ENCODE data around the gene PTX3.

Gene PTX3

DNA sequence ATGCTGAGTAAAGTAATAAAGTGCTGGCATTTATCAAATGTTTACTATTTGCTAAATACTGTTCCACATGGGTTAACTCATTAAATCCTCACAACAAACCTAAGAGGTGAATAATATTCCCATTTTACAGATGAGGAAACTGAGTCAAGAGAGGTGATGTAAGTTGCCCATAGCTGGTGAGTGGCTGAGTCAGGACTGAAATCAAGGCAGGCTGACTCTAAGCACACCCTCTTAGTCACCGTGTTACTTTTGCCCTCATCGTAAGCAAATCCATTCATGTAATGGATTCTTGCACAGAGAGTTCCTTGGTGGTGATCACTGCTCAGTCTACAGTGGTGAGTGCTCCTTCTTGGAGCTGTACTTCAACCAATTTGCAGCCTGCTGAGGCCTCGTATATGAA lies 28.9 kb upstream of the PTX3 start:
- Histone ChIP-seq H3K4me3 (ENCODE audit: low read length) (no peak overlapping the region), H3K27me3 (ENCODE audit: insufficient read depth, low read length) (no peaks in the 10 kb centered on the region), H3K36me3 (ENCODE audit: insufficient read depth, low read depth, low read length) (no peaks in the 10 kb centered on the region), H3K9me3 (ENCODE audit: insufficient read depth, low read depth, low read length) (no peaks in the 10 kb centered on the region), H3K27ac (ENCODE audit: low read length) (no peak overlapping the region), H3K4me1 (ENCODE audit: insufficient read depth, low read length) (peaks cover 7% of the 10 kb centered on the region), H3K9ac (ENCODE audit: low read depth, low read length) (no peak overlapping the region)

DNA sequence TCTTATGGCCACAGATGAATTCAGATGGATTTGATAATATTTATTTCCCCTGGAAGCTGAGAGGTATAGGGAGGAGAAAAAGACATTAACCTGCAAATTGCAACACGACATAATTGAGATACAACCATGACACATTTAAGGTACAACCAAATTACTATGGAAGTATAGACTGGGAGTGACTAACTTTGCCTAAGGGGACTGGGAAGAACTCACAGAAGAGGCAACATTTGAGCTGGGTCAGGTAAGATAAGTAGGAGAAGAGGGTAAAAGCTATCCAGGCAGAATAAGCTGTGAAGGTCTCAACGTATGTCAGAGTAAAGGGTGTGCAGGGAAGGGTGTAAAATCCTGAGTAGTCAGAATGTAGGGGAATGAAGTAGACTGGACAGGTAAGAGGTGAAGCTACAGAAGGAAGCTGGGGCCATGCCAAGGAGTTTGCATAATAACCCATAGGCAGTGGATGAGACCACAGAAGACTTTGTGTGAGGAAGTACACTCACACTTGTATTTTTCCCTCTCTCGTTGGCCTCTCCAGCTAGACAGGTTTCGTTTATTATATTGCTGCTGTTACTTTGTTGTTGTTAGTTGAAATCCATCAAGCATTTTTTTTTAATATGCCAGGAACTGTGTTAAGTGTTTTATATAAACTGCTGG lies 28.0 kb upstream of the PTX3 start:
- H3K27me3 ChIP-seq (ENCODE audit: insufficient read depth, low read length): no peaks in the 10 kb centered on the region
- H3K4me1 ChIP-seq (ENCODE audit: insufficient read depth, low read length): peaks cover 7% of the 10 kb centered on the region
- H3K9ac ChIP-seq (ENCODE audit: low read depth, low read length): no peak overlapping the region
- H3K4me3 ChIP-seq (ENCODE audit: low read length): no peak overlapping the region
- no peaks in the 10 kb centered on the region for H3K9me3 ChIP-seq (ENCODE audit: insufficient read depth, low read depth, low read length)
- H3K36me3 ChIP-seq (ENCODE audit: insufficient read depth, low read depth, low read length): no peaks in the 10 kb centered on the region
- H3K27ac ChIP-seq (ENCODE audit: low read length): no peak overlapping the region

DNA sequence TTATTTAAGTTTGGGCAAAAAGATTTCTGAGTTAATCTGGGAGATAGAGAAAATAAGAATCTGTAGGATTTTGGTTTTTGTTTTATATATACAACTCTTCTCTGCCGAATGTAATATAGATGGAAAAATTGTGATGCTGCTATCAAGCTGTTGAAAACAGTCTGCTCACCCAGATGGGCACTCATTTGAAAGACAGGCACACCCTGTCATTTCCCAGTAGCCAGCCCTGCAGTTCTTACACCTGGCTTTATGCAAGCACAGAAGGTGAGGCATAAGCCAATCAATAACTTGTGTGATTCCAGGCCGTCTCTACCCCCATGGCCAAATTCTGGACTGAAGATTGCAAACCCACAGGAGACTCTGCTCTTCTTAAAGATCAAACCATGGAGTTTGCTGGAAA lies 27.1 kb upstream of the PTX3 start:
- Histone ChIP-seq H3K9me3 (ENCODE audit: insufficient read depth, low read depth, low read length) (no peaks in the 10 kb centered on the region), H3K36me3 (ENCODE audit: insufficient read depth, low read depth, low read length) (no peaks in the 10 kb centered on the region), H3K4me3 (ENCODE audit: low read length) (no peak overlapping the region), H3K4me1 (ENCODE audit: insufficient read depth, low read length) (peaks cover 6% of the 10 kb centered on the region), H3K27ac (ENCODE audit: low read length) (no peak overlapping the region), H3K9ac (ENCODE audit: low read depth, low read length) (no peak overlapping the region), H3K27me3 (ENCODE audit: insufficient read depth, low read length) (no peaks in the 10 kb centered on the region)

DNA sequence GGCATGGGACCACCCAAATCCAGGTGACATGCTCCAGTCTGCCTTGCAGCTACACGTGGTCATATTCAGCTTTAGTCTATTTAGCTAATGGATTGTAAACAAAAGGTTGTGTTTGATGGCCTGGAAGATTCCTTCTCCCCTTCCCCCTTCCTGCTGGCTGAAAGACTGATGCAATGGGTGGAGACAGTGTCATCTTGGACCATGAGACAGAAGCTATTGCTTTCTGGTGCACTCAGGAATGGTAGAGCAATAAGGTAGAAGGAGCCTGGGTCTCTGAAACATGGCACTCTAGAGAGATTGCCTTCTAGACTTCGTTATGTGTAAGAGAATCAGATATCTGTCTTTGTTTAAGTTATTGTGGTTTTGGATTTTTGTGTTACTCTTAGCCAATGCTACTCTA lies 25.7 kb upstream of the PTX3 start:
- H3K4me1 ChIP-seq (ENCODE audit: insufficient read depth, low read length): no peaks in the 10 kb centered on the region
- no peak overlapping the region for H3K27ac ChIP-seq (ENCODE audit: low read length)
- H3K9me3 ChIP-seq (ENCODE audit: insufficient read depth, low read depth, low read length): no peaks in the 10 kb centered on the region
- no peak overlapping the region for H3K4me3 ChIP-seq (ENCODE audit: low read length)
- no peaks in the 10 kb centered on the region for H3K27me3 ChIP-seq (ENCODE audit: insufficient read depth, low read length)
- H3K36me3 ChIP-seq (ENCODE audit: insufficient read depth, low read depth, low read length): no peaks in the 10 kb centered on the region
- no peak overlapping the region for H3K9ac ChIP-seq (ENCODE audit: low read depth, low read length)

DNA sequence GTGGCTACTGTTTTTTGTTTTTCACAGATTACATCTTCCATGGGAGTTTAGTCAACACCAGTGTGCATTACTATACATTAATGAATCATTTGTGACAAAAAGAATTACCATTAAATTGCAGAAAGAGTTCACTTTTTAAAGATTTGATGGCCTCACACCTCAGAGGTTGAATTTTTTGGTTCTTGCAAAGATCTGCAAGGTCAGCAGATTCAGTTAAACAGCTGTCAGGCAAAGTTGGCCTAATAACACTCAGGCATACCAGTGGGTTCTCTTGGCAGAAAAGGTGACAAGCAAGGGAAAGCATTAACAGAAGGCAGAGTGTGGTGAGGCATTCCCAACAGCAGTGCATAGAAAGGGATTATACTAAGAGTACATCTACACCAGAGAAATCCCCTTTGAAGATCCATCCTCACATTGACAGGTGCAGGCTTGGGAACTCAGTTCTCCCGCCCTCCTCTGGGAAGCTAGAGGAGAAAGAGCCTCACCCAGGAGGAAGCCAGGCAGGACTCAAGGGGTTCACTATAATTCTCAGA lies 24.3 kb upstream of the PTX3 start:
- Histone ChIP-seq H3K4me3 (ENCODE audit: low read length) (no peak overlapping the region), H3K9ac (ENCODE audit: low read depth, low read length) (no peak overlapping the region), H3K9me3 (ENCODE audit: insufficient read depth, low read depth, low read length) (no peaks in the 10 kb centered on the region), H3K36me3 (ENCODE audit: insufficient read depth, low read depth, low read length) (no peaks in the 10 kb centered on the region), H3K27ac (ENCODE audit: low read length) (no peak overlapping the region), H3K27me3 (ENCODE audit: insufficient read depth, low read length) (no peaks in the 10 kb centered on the region), H3K4me1 (ENCODE audit: insufficient read depth, low read length) (no peaks in the 10 kb centered on the region)

DNA sequence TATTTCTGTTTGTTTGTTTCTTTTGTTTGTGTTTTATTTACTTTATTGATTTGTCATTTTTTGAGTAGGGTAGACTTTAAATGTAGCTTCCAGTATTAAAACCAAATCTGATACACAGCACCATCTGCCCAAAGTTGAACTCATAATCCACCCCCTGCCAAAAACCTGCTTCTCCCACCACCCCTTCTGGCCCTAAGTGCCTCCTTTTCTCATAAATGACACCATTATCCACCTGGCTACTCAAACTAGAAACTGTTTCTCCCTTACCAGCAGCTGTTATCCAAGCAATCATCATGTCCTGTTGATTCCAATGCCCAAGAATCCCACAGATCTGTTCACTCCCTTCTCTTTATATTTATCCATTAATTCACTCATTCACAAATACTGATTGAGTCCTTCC lies 21.8 kb upstream of the PTX3 start:
- Histone ChIP-seq H3K9ac (ENCODE audit: low read depth, low read length) (no peak overlapping the region), H3K27ac (ENCODE audit: low read length) (no peak overlapping the region), H3K4me1 (ENCODE audit: insufficient read depth, low read length) (no peaks in the 10 kb centered on the region), H3K4me3 (ENCODE audit: low read length) (no peak overlapping the region), H3K9me3 (ENCODE audit: insufficient read depth, low read depth, low read length) (no peaks in the 10 kb centered on the region), H3K36me3 (ENCODE audit: insufficient read depth, low read depth, low read length) (no peaks in the 10 kb centered on the region), H3K27me3 (ENCODE audit: insufficient read depth, low read length) (no peaks in the 10 kb centered on the region)

DNA sequence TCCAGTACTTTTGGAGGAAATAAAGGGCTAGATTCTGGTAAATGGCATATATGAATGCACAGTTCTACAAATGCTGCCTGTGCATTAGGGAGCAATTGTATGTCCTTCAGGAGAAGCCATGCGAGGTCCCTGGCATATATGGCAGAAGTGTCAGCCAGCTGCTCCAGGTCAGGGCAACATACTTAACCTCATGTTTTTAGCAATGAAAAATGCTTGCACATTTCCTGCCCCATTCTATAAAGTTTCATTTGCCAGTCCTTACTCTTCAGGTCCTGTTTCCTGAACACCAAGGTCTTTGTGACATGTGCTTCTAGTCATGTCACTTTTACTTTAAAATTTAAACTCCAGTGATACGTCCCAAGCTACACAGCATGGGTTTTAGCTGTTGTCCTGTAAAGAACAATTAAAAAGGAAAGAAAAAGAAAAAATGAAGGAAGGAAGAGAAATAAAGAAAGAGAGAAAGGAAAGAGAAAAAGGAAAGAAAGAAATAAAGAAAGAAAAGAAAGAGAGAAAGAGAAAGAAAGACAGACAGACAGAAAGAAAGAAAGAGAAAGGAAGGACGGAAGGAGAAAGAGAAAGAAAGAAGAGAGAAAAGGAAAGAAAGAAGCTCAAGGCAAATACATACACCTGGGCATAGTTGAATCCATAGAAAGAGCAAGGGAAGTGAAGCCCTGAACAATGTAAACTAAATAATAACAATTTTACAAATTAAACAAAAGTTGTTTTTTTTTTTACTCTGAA lies 20.1 kb upstream of the PTX3 start:
- no peak overlapping the region for H3K4me3 ChIP-seq (ENCODE audit: low read length)

DNA sequence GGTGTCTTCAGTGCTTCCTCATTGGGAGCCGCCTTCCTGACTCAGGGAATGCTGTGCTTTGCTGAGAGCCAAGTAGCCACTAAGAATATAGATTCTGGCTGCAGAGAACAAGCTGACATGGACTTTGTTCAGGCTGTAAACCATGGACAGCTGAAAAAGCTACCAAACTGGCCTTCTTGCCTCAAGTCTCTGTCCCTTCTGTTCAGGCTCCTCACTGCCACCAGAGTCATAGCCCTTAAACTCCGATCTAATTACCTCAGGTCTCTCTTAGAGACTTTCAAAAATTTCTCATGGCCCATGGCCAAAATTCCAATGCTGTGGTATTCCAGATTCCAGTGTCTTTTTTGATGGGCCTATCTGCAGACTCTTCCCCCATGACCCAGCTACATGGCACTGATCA lies 19.4 kb upstream of the PTX3 start:
- Histone ChIP-seq H3K27ac (ENCODE audit: low read length) (no peak overlapping the region), H3K9ac (ENCODE audit: low read depth, low read length) (no peak overlapping the region), H3K4me1 (ENCODE audit: insufficient read depth, low read length) (no peaks in the 10 kb centered on the region), H3K27me3 (ENCODE audit: insufficient read depth, low read length) (no peaks in the 10 kb centered on the region), H3K4me3 (ENCODE audit: low read length) (no peak overlapping the region), H3K9me3 (ENCODE audit: insufficient read depth, low read depth, low read length) (no peaks in the 10 kb centered on the region), H3K36me3 (ENCODE audit: insufficient read depth, low read depth, low read length) (no peaks in the 10 kb centered on the region)

More for the DNA sequence above, 20.1 kb upstream of the PTX3 start:
- Histone ChIP-seq H3K4me1 (ENCODE audit: insufficient read depth, low read length) (no peaks in the 10 kb centered on the region), H3K36me3 (ENCODE audit: insufficient read depth, low read depth, low read length) (no peaks in the 10 kb centered on the region), H3K27ac (ENCODE audit: low read length) (no peak overlapping the region), H3K9ac (ENCODE audit: low read depth, low read length) (no peak overlapping the region), H3K9me3 (ENCODE audit: insufficient read depth, low read depth, low read length) (no peaks in the 10 kb centered on the region), H3K27me3 (ENCODE audit: insufficient read depth, low read length) (no peaks in the 10 kb centered on the region)

DNA sequence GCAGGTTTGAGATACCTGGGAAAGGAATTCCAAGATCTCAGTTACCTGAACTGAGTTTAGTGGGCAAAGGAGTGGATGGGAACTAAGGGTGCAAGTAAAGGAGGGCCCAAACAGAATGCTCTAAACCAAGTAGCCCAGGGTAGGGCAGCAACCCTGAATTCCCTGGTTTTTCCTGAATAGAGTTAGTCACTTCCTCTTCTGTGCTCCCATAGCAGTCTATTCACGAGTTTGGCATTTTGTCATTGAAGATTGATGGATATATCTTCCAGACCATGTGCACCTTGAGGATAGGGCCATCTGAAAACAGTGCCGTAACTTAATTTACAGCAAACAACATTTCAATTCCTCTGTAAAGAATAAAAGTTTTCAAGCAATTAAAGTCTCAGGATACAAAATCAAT lies 18.5 kb upstream of the PTX3 start:
- Histone ChIP-seq H3K27me3 (ENCODE audit: insufficient read depth, low read length) (no peaks in the 10 kb centered on the region), H3K9ac (ENCODE audit: low read depth, low read length) (no peak overlapping the region), H3K4me1 (ENCODE audit: insufficient read depth, low read length) (no peaks in the 10 kb centered on the region), H3K27ac (ENCODE audit: low read length) (no peak overlapping the region), H3K4me3 (ENCODE audit: low read length) (no peak overlapping the region), H3K9me3 (ENCODE audit: insufficient read depth, low read depth, low read length) (no peaks in the 10 kb centered on the region), H3K36me3 (ENCODE audit: insufficient read depth, low read depth, low read length) (no peaks in the 10 kb centered on the region)

DNA sequence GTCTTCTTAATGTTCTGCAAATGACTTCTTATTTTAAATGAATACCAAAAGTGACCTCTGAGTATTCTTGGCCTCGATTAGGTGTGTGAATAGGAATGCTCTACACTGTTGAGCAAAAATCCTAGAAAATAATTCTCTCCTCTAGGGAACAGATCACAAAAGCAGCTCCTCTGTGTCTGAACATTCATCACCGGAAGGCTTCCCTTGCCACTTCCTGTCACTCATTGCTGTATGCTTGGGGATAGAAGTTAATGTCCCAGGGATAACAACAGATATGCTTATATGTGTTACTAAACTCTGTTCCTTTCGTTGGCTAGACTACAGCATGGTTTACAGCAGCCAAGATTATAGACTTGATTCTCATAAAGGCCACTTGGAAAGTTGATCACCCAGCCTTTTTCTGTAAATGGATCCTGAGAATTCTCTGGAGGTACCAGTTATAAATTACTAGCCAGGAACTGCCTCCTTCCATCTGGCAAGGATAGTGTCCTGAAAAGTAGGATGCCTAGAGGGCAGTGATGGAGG lies 16.0 kb upstream of the PTX3 start:
- Histone ChIP-seq H3K4me1 (ENCODE audit: insufficient read depth, low read length) (no peaks in the 10 kb centered on the region), H3K27ac (ENCODE audit: low read length) (no peak overlapping the region), H3K9me3 (ENCODE audit: insufficient read depth, low read depth, low read length) (no peaks in the 10 kb centered on the region; the same call in 1 of the 2 replicates), H3K9ac (ENCODE audit: low read depth, low read length) (no peak overlapping the region), H3K27me3 (ENCODE audit: insufficient read depth, low read length) (no peaks in the 10 kb centered on the region), H3K36me3 (ENCODE audit: insufficient read depth, low read depth, low read length) (no peaks in the 10 kb centered on the region), H3K4me3 (ENCODE audit: low read length) (no peak overlapping the region)

DNA sequence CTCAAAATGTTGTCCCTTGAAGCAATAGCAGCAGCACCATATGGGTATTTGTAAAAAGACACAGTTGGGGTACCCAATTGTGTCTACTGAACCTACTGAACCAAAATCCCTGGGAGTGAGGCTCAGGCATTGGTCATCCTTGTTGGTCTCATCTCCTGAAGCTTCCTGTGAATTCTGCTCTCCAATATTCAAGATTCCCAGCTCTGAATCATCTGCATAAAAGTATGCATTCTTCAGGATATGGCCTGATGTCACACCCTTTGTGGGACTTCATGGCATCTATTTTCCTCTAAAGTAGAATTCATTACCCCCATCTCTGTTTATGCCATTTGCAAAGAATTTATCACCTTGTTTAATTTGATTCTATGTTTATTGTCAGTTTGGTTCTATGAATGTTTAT lies 13.3 kb upstream of the PTX3 start:
- Histone ChIP-seq H3K27ac (ENCODE audit: low read length) (no peak overlapping the region), H3K4me3 (ENCODE audit: low read length) (no peak overlapping the region), H3K36me3 (ENCODE audit: insufficient read depth, low read depth, low read length) (no peaks in the 10 kb centered on the region), H3K9ac (ENCODE audit: low read depth, low read length) (no peak overlapping the region), H3K9me3 (ENCODE audit: insufficient read depth, low read depth, low read length) (no peaks in the 10 kb centered on the region; the same call in 1 of the 2 replicates), H3K27me3 (ENCODE audit: insufficient read depth, low read length) (no peaks in the 10 kb centered on the region), H3K4me1 (ENCODE audit: insufficient read depth, low read length) (no peaks in the 10 kb centered on the region)

DNA sequence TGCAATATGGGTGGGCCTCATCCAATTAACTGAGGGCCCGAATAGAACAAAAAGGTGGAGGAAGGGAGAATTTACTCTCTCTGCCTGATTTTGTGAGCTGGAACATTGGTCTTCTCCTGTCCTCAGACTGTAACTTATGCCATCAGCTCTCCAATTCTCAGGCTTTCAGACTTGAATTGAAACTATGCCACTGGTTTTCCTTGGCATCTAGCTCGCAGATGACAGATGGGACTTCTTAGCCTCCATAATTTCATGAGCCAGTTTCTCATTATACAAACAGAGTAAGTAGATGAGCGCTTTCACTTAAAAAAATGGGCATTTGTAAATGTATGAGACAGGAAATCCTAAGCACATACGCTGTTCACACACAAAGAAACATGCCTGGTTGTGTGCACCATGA lies 8.7 kb upstream of the PTX3 start:
- no peaks in the 10 kb centered on the region; the same call in 1 of the 2 replicates for H3K9me3 ChIP-seq (ENCODE audit: insufficient read depth, low read depth, low read length)
- H3K4me3 ChIP-seq (ENCODE audit: low read length): no peak overlapping the region
- H3K9ac ChIP-seq (ENCODE audit: low read depth, low read length): no peak overlapping the region
- H3K4me1 ChIP-seq (ENCODE audit: insufficient read depth, low read length): no peaks in the 10 kb centered on the region
- no peaks in the 10 kb centered on the region for H3K36me3 ChIP-seq (ENCODE audit: insufficient read depth, low read depth, low read length)
- H3K27ac ChIP-seq (ENCODE audit: low read length): no peak overlapping the region
- no peaks in the 10 kb centered on the region for H3K27me3 ChIP-seq (ENCODE audit: insufficient read depth, low read length)
